Forelimb muscle (tissue), 1 donor: Measurements from ENCODE around the gene SYNPR. TPM values are rescaled to one million over a fixed set of nuclear protein-coding genes. Genes with fewer than 3 reads are reported as not detected.

ENCODE experiments used
- DNase-seq: peaks from one replicate; pipeline ENCODE4 v3.0.0-alpha.2; 2013; ENCODE audit warnings: low read depth
- polyA plus RNA-seq: library from polyadenylated mRNA; unstranded; fragments of 120-200 nt; gene quantifications from one replicate; pipeline ENCODE4 v1.2.1, GENCODE V29; 2013; ENCODE audit not compliant: insufficient read length

Gene SYNPR
- polyA plus RNA-seq, 1 donor = not detected

DNA sequence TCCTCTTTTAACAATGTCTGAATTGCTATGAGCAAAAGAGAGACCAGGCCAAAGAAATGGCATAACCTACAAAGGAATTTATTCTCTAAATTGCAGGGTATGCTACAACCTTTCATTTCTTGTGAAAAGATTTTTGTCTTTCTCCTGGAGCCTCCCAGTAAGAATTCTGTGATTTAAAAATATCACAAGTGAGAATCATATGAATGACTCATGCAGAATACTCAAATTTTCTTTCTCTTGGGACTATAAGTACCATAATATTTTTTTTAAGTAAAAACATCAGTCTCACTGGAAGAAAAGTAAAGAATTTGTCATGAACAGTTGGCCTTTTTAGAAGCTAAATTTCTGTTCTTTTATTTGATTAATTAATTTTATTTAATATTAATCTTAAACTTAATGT lies 26.3 kb downstream of the SYNPR start:
- DNase-seq = no peak

GRCh38 chr3:63308072-63308471 lies 30.0 kb downstream of the SYNPR start:
- DNase-seq = no peak

GRCh38 chr3:63309768-63310167 lies 31.7 kb downstream of the SYNPR start:
- DNase-seq = no peak

GRCh38 chr3:63323766-63324165 lies 45.7 kb downstream of the SYNPR start:
- no peak for DNase-seq

DNA sequence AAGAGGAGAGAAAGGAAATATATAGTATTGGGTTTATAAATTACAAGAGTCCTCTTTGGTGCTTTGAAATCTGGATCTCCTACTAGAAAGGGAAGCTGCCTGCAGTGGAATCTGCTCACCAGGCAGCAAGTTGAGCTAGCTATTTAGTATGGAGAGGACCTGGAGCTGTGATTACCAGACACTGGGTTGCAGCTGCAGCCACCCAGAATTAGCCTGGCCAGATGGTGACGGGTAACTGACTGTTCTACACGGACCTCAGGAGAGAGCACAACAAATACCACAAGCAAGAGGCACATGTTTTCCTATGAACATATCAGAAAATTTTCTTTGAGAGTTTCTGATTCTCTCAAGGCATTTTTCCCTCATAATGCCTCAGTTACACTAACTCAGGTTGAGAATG lies 46.5 kb downstream of the SYNPR start:
- no peak for DNase-seq

GRCh38 chr3:63325386-63325785 lies 47.3 kb downstream of the SYNPR start:
- DNase-seq = no peak

GRCh38 chr3:63328365-63328764 lies 50.3 kb downstream of the SYNPR start:
- no peak for DNase-seq

GRCh38 chr3:63331520-63331919 lies 53.4 kb downstream of the SYNPR start:
- no peak for DNase-seq

- no peak for DNase-seq
Observed at GRCh38 chr3:63333815-63334214, 55.7 kb downstream of the SYNPR start.

DNA sequence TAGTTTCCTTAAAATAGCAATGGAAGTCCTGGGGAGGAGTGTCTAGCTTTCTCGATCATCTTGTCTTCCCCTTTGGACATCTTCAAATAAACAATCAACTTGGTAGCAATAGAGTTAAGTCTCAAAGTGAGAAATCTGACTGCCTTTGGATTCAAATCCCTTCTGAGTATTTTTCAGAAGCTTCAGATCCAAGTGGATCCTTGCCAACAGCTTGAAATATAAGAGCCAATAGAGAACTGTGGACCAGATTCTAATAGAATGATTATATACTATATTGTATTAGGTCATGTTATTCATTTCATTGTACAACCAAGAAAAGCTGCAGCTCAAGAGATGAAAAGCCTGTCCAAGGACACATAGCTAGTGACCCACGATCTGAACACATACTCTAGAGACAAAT lies 60.2 kb downstream of the SYNPR start:
- DNase-seq = peak; percentile 16

DNA sequence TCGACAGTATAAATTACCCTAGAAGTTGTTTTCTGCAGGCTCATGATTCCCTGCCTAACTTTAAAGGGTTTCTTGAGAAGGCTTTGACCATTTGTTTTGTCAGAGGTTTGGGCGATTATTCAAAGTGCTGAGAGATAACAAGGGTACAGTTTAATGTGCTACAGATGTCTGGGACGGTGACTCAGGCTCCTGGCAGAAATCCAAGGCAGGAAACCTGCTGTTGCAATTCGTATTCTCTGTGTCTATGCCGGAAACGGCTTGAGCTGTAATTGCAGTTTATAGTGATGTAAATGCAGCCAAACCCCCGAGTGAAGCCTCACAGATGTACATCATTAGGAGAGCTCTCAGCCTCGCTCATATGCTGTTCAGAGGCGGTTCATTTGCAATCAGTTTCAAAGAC lies 65.6 kb downstream of the SYNPR start:
- DNase-seq = peak; percentile 82

GRCh38 chr3:63344661-63345060 lies 66.6 kb downstream of the SYNPR start:
- no peak for DNase-seq

GRCh38 chr3:63349583-63350573 lies 71.8 kb downstream of the SYNPR start:
- DNase-seq = peak; percentile 34

DNA sequence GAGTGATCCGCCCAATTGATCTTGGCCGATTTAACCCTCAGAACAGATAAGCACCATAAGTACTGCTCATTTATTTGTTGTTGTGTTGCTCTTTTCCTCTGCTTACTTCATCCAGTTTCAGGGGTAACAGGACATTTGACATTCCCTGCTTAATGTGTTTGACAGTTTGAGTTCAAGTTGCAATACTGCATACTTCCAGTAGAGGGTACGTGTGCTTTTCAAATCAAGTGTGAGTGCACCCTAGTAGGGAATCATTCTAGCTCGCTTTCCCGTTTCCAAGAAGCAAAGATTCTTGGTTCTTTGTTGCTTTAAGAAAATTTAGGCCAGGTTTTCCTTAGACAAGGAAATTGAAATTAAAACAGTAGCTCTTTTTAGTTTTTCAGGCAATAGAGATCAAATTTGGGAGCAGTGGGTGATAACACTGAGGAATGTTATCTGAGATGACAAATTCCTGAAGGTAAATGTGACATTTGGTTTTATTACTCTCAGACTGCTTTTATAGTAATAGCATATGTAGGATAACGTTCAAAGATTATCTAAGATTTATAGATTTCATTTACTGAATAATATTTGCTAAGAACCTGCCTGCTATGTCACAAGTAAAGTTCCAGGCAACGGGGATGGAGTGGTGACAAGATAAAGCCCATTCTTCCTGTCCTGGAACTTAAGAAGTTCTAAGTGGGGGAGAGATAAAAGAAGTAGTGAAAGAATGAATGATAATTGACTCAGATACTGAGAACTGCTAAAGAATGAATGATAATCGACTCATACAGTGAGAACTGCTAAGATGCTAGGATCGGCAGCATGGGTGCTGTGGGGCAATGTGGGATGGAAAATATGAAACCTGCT lies 73.3 kb downstream of the SYNPR start:
- DNase-seq = peak; percentile 17

DNA sequence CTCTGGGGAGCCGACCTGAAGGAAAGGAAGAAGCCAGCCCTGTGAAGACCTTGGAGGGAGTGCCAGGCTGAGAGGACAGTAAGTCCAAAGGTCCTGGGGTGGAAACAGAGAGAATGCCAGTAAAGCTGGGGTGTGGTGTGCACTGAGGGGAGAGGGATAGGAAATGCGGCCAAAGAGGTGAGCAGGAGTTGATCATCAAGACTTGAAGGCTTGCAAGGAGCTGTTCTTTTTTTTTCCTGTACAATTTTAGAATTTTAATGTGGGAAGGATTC lies 73.8 kb downstream of the SYNPR start:
- DNase-seq = no peak

GRCh38 chr3:63353383-63353782 lies 75.3 kb downstream of the SYNPR start:
- DNase-seq = no peak

GRCh38 chr3:63354160-63354559 lies 76.1 kb downstream of the SYNPR start:
- DNase-seq = no peak

GRCh38 chr3:63355809-63356208 lies 77.7 kb downstream of the SYNPR start:
- no peak for DNase-seq

DNA sequence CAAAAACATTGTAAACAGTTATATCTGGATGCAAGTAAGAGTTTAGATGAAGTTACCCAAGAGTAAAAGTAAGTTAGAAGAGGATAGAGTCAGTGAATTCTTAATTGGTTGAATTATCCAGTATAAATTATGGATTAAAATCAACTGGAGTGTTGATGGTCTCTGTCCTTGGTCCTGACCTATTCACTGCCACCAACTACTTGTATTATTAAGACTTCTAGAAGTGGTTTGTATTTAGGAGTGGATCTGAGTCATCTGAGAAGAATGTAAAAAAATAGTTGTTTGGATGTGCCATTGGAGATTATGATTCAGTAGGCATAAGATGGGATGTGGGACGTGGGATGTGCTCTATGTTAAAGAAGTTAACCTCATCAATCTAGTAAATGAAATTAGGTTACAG lies 86.4 kb downstream of the SYNPR start:
- DNase-seq = no peak

DNA sequence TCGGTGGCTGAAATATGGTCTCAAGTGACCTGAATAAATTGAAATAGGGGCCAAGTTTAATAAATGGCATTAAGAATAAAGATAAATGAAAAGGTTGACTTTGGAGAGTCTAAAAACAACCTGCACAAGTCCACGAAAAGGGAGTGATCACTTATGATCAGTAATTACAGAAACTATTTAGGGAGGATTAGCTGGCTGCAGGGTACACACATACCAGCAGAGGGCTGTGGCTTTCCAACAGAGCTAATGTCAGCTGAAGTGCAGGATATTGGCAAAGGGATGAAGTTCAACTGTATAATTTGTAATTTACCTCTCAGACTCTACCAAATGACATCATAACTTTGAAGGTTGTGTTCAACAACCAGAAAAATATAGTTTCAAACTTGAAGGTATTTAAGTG lies 86.8 kb downstream of the SYNPR start:
- DNase-seq = no peak

GRCh38 chr3:63365671-63366070 lies 87.6 kb downstream of the SYNPR start:
- no peak for DNase-seq

DNA sequence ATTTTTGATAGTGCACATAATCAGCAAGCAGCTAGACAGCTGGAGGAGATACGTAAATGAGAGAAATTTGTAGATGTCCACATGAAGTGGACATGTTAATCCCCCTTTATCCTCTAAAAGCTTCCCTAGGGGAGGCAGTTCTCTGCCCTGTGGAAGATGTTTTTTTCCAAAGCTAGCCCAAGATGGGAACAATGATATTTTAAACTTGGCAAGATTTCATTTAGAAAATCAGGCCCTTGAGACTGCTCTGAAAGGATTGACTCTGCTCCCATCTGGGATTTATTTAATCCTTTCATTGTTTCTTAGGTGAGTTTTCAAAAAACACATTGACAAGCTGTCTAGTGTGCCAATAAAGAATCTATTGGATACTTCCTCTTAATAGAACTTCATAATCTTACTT lies 92.0 kb downstream of the SYNPR start:
- no peak for DNase-seq

- DNase-seq = no peak
Observed at GRCh38 chr3:63383040-63383439, 104.9 kb downstream of the SYNPR start.
